Activated CD8-positive, alpha-beta memory T cell treated with anti-CD3 and anti-CD28 coated beads for 4 hours (primary cell): Measurements from ENCODE around the gene OR4M1.
"Not testable (repeated sequence)": the region's sequence is repeated elsewhere in the genome, so short reads cannot be mapped to it uniquely, and the experiment has no call there.

Source experiments
- DNase-seq, 2 donors: peaks; one replicate each; pipeline ENCODE4 v3.0.0-alpha.2; 2020; ENCODE audit warnings: low read depth in 2 of 2

Gene OR4M1

GRCh38 chr14:19773204-19773603 is at the start of gene OR4M1:
TSS of gene OR4M1 (plus strand) at chr14:19773504. CDS start at chr14:19780323, 6,819 bp downstream.
- not testable (repeated sequence) for DNase-seq

- no peak for DNase-seq
Measured at GRCh38 chr14:19729359-19729758, 43.9 kb upstream of the OR4M1 start.

- no peak for DNase-seq
Measured at GRCh38 chr14:19729763-19730162, 43.5 kb upstream of the OR4M1 start.

GRCh38 chr14:19733893-19734292 is 39.4 kb upstream of the OR4M1 start:
- not testable (repeated sequence) for DNase-seq

- no peak for DNase-seq
Measured at GRCh38 chr14:19743256-19743655, 30.0 kb upstream of the OR4M1 start, which contains the start of gene OR4Q3. TSS of gene OR4Q3 (plus strand) at chr14:19743571.

GRCh38 chr14:19752316-19752715 is 21.0 kb upstream of the OR4M1 start:
- not testable (repeated sequence) for DNase-seq

GRCh38 chr14:19754172-19754571 is 19.1 kb upstream of the OR4M1 start:
- DNase-seq = no peak

- DNase-seq = not testable (repeated sequence)
Measured at GRCh38 chr14:19771491-19771890, 1.8 kb upstream of the OR4M1 start.

GRCh38 chr14:19771895-19772430 is 1.3 kb upstream of the OR4M1 start:
- DNase-seq = no peak

GRCh38 chr14:19772454-19772853 is 850 bp upstream of the OR4M1 start:
- not testable (repeated sequence) for DNase-seq

GRCh38 chr14:19775587-19775986 is 2.3 kb downstream of the OR4M1 start:
- DNase-seq = no peak

- not testable (repeated sequence) for DNase-seq
Measured at GRCh38 chr14:19785848-19786247, 12.5 kb downstream of the OR4M1 start.

GRCh38 chr14:19787318-19787717 is 14.0 kb downstream of the OR4M1 start:
- DNase-seq = not testable (repeated sequence)

- DNase-seq = not testable (repeated sequence)
Measured at GRCh38 chr14:19788150-19788549, 14.8 kb downstream of the OR4M1 start.

- DNase-seq = not testable (repeated sequence)
Measured at GRCh38 chr14:19796520-19797108, 23.3 kb downstream of the OR4M1 start.

- DNase-seq = no peak
Measured at GRCh38 chr14:19799880-19800279, 26.6 kb downstream of the OR4M1 start.

- DNase-seq = no peak
Measured at GRCh38 chr14:19800282-19801117, 27.2 kb downstream of the OR4M1 start.

GRCh38 chr14:19801118-19801464 is 27.8 kb downstream of the OR4M1 start:
- no peak for DNase-seq

- not testable (repeated sequence) for DNase-seq
Measured at GRCh38 chr14:19803470-19803869, 30.2 kb downstream of the OR4M1 start, which contains the start of gene OR4N2. TSS of gene OR4N2 (plus strand) at chr14:19803770. CDS start at chr14:19827449, 23,679 bp downstream.

- not testable (repeated sequence) for DNase-seq
Measured at GRCh38 chr14:19813171-19813920, 40.0 kb downstream of the OR4M1 start.

GRCh38 chr14:19819879-19820278 is 46.6 kb downstream of the OR4M1 start:
- not testable (repeated sequence) for DNase-seq

GRCh38 chr14:19821016-19821415 is 47.7 kb downstream of the OR4M1 start:
- DNase-seq = not testable (repeated sequence)
